ENCODE measurements around the gene NR4A1. TPM values are rescaled to one million over a fixed set of nuclear protein-coding genes. Genes with fewer than 3 reads are reported as not detected.

NR4A1 gene
- total RNA-seq, 1 donor from 2014 or later, result 1.0 TPM

DNA sequence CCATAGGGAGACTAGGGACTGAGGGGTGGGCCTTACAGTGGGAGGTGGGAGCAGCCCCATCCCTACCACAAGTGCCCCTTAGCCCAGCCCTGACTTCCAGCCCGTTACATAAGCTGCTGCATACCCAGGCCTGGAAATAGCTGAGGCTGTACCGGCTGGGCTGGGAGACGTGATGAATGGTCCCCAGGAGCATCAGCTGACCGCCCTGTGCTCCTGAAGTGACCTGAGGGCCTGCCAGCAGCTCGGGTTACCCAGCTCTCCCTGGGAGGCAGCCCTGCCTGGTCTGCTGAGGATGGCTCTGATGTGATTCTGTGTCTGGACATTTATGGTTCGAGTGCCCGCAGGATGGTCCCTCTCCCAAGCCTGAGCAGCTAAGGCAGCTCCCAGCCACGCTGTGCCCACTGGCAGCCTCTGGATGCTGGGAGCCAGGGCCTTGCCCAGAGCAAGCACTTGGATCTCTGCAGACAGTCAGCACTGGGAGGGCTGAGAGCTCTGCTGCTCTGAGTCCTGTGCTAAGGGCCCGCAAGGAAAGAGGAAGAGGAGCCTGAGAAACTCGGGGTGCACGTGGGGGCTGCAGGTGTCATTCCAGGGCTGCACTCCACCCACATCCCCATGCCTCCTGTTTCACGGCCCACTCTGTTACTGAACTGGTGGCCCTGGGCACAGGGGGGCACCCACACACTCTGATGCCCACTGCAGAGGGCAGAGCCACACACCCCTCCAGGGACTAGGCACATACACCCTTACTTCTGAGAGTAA lies 24.0 kb upstream of the NR4A1 start:
- no peak overlapping the region for H3K27ac Mint-ChIP-seq (ENCODE audit: unreplicated experiment)
- H3K27me3 Mint-ChIP-seq (ENCODE audit: unreplicated experiment), result peaks cover 6% of the 10 kb centered on the region
- no peak for DNase-seq (ENCODE audit: low spot score)
- no peaks in the 10 kb centered on the region for H3K9me3 Mint-ChIP-seq (ENCODE audit: unreplicated experiment)
- TF ChIP-seq, protein P1, sequence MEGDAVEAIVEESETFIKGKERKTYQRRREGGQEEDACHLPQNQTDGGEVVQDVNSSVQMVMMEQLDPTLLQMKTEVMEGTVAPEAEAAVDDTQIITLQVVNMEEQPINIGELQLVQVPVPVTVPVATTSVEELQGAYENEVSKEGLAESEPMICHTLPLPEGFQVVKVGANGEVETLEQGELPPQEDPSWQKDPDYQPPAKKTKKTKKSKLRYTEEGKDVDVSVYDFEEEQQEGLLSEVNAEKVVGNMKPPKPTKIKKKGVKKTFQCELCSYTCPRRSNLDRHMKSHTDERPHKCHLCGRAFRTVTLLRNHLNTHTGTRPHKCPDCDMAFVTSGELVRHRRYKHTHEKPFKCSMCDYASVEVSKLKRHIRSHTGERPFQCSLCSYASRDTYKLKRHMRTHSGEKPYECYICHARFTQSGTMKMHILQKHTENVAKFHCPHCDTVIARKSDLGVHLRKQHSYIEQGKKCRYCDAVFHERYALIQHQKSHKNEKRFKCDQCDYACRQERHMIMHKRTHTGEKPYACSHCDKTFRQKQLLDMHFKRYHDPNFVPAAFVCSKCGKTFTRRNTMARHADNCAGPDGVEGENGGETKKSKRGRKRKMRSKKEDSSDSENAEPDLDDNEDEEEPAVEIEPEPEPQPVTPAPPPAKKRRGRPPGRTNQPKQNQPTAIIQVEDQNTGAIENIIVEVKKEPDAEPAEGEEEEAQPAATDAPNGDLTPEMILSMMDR (IDR thresholded peaks at IDR 0.05; ENCODE audit: unreplicated experiment), result no peak
- H3K4me1 Mint-ChIP-seq (ENCODE audit: unreplicated experiment), result peaks cover 13% of the 10 kb centered on the region
- H3K36me3 Mint-ChIP-seq (ENCODE audit: low read depth, unreplicated experiment), result no peaks in the 10 kb centered on the region
- H3K4me3 Mint-ChIP-seq (ENCODE audit: unreplicated experiment), result no peak overlapping the region

DNA sequence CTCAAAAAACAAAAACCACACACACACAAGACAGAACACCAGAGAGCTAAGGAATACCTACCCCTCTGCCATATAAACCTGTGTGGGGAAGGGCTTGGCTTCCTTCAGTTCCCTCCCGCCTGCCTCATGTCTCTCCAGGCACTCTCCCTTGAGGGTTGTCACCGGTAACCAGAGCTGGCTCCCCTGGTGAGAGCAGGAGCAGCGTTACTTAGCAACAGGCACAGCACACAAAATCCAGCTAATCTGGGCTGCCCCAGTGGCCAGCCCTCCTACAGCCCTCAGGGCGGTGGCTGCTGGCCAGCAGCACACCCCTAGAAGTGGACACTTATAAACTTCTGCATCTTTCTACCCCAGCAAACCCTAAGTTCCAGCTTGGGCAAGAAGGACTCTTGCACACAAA lies 21.6 kb upstream of the NR4A1 start:
- Mint-ChIP-seq H3K27ac (ENCODE audit: unreplicated experiment) (no peak overlapping the region), H3K4me1 (ENCODE audit: unreplicated experiment) (peaks cover 26% of the 10 kb centered on the region), H3K9me3 (ENCODE audit: unreplicated experiment) (no peaks in the 10 kb centered on the region), H3K27me3 (ENCODE audit: unreplicated experiment) (peaks cover 8% of the 10 kb centered on the region), H3K4me3 (ENCODE audit: unreplicated experiment) (no peak overlapping the region), H3K36me3 (ENCODE audit: low read depth, unreplicated experiment) (no peaks in the 10 kb centered on the region)
- TF ChIP-seq, protein P1 (IDR thresholded peaks at IDR 0.05; ENCODE audit: unreplicated experiment), result no peak
- DNase-seq (ENCODE audit: low spot score), result no peak

DNA sequence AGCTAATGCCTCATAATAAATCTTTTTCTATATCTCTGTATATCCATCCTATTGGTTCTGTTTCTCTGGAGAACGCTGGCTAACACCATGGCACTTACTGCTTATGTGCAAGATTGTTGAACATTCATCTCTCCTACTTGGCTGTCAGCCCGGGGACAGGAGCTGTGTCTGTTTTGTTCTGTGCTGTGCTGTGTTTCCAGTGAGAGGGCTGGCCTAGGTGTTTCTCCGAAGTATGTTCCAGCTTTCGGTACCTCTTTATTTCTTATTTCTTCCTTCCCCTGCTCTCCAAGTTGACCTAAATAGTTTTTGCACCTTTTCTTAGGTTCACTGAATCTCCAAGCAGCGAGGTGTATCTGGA lies 18.8 kb upstream of the NR4A1 start:
- no peak for DNase-seq (ENCODE audit: low spot score)
- TF ChIP-seq, protein P1 (IDR thresholded peaks at IDR 0.05; ENCODE audit: unreplicated experiment), result no peak
- H3K4me1 Mint-ChIP-seq (ENCODE audit: unreplicated experiment), result peaks cover 20% of the 10 kb centered on the region

GRCh38 chr12:52032804-52033445 lies 18.3 kb upstream of the NR4A1 start:
- DNase-seq (ENCODE audit: low spot score), result peak; percentile 94
- no peaks in the 10 kb centered on the region for H3K36me3 Mint-ChIP-seq (ENCODE audit: low read depth, unreplicated experiment)
- H3K4me1 Mint-ChIP-seq (ENCODE audit: unreplicated experiment), result peaks cover 20% of the 10 kb centered on the region
- no peaks in the 10 kb centered on the region for H3K9me3 Mint-ChIP-seq (ENCODE audit: unreplicated experiment)
- peaks cover 21% of the 10 kb centered on the region for H3K27me3 Mint-ChIP-seq (ENCODE audit: unreplicated experiment)
- H3K4me3 Mint-ChIP-seq (ENCODE audit: unreplicated experiment), result peak overlapping the region; percentile 77
- peak overlapping the region; percentile 72 for H3K27ac Mint-ChIP-seq (ENCODE audit: unreplicated experiment)
- TF ChIP-seq, protein P1 (IDR thresholded peaks at IDR 0.05; ENCODE audit: unreplicated experiment), result no peak

More for the DNA sequence above, 18.8 kb upstream of the NR4A1 start:
- peak overlapping the region; percentile 55 for H3K27ac Mint-ChIP-seq (ENCODE audit: unreplicated experiment)
- H3K4me3 Mint-ChIP-seq (ENCODE audit: unreplicated experiment), result peak overlapping the region; percentile 77
- H3K36me3 Mint-ChIP-seq (ENCODE audit: low read depth, unreplicated experiment), result no peaks in the 10 kb centered on the region
- H3K27me3 Mint-ChIP-seq (ENCODE audit: unreplicated experiment), result peaks cover 19% of the 10 kb centered on the region
- no peaks in the 10 kb centered on the region for H3K9me3 Mint-ChIP-seq (ENCODE audit: unreplicated experiment)
